Muscle layer of duodenum (tissue), 2 donors: Measurements from ENCODE around the gene MISP3.

Source experiments
- H3K27ac ChIP-seq: one replicate; pipeline ENCODE4 v1.7.0; 2013; ENCODE audit warnings: mild to moderate bottlenecking, low read length
- H3K27me3 ChIP-seq: one replicate; pipeline ENCODE4 v1.7.0; 2013; ENCODE audit warnings: low read depth, mild to moderate bottlenecking, control low read depth, low read length
- H3K36me3 ChIP-seq, 2 donors: one replicate each; pipeline ENCODE4 v1.7.0; 2013; ENCODE audit warnings: low read length in 2 of 2, control low read depth in 1 of 2, mild to moderate bottlenecking in 1 of 2; ENCODE audit not compliant: insufficient read depth in 2 of 2, control insufficient read depth in 1 of 2
- H3K4me1 ChIP-seq, 2 donors: one replicate each; pipeline ENCODE4 v1.7.0; 2013; ENCODE audit warnings: low read length in 2 of 2, mild to moderate bottlenecking in 2 of 2, control low read depth in 1 of 2, moderate library complexity in 1 of 2; ENCODE audit not compliant: insufficient read depth in 2 of 2, control insufficient read depth in 1 of 2
- H3K4me3 ChIP-seq, 2 donors: one replicate each; pipeline ENCODE4 v1.7.0; 2013; ENCODE audit warnings: low read length in 2 of 2, low read depth in 1 of 2, mild to moderate bottlenecking in 1 of 2
- H3K9me3 ChIP-seq, 2 donors: one replicate each; pipeline ENCODE4 v1.7.0; 2013; ENCODE audit warnings: low read length in 2 of 2, control low read depth in 1 of 2, mild to moderate bottlenecking in 1 of 2; ENCODE audit not compliant: control insufficient read depth in 1 of 2
- donor health status: healthy.

MISP3 gene

DNA sequence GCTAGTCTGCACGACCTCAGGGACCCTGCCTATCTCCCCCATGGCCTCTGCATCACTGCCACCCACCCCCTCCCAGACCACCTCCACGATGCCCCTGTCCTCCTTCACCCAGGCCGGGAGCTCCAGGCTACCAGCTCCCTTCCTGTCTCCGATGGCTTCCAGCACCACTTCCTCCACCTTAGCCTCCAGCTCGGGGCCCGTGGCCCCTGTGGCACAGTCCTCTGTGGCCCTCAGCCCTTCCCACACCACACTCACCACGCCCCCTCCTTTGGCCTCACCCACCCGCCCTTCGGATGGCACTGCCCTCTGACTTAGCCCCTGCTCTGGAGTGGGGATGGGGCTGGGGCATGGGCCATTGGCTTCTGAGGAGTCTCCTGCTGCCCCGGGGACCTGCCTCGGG is 17.9 kb upstream of the MISP3 start:
- Histone ChIP-seq H3K4me3 (no peak overlapping the region), H3K27me3 (peaks cover 17% of the 10 kb centered on the region), H3K4me1 (peaks cover 0 to 7% of the 10 kb centered on the region in 2 donors), H3K36me3 (no peaks in the 10 kb centered on the region), H3K9me3 (peaks cover 0 to 5% of the 10 kb centered on the region in 2 donors), H3K27ac (no peak overlapping the region)

DNA sequence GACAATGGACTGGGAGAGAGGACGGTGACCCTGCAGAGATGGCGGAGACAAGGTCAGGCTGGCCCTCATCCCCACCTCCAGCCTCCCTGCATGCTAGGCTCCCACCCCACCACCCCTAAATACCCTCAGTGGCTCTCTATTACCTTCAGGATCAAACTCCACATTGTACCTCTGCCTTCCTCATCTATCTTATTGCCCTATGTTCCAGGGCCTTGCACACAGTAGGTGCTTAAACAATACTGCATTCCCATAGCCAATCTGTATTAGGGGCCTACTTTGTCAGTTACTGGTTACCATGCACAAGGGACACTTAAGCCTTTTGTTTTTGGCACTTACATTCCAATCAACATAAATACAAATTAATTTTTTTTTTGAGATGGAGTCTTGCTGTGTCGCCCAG is 17.2 kb upstream of the MISP3 start:
- Histone ChIP-seq H3K4me3 (no peak overlapping the region), H3K9me3 (peaks cover 0 to 5% of the 10 kb centered on the region in 2 donors), H3K36me3 (no peaks in the 10 kb centered on the region), H3K27me3 (peaks cover 19% of the 10 kb centered on the region), H3K27ac (no peak overlapping the region), H3K4me1 (peaks cover 0 to 7% of the 10 kb centered on the region in 2 donors)

DNA sequence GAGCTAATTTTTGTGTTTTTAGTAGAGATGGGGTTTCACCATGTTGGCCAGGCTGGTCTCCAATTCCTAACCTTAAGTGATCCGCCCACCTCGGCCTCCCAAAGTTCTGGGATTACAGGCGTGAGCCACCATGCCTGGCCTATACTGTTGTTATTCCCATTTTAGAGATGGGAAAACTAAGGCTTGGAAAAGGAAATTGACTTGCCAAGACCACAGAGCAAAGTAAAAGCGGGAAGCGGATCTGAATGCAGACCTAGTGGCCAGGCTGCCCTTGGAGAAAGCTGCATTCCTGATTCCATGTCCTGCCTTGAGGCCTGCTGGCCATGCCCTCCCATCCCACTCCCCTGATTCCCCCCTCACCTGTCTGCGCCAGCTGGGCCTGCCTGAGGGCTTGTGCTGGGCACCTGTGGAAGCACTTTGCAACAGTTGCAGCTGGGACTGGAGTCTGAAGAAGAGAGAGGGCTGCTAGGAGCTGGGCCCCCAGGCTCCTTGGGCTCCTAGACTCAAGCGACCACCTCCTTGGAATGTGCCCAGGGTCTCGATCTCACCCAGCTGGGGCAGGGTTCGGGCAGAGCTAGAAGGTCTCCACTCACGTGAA is 16.4 kb upstream of the MISP3 start:
- Histone ChIP-seq H3K27me3 (peaks cover 19% of the 10 kb centered on the region), H3K36me3 (no peaks in the 10 kb centered on the region), H3K4me3 (no peak overlapping the region), H3K9me3 (peaks cover 0 to 5% of the 10 kb centered on the region in 2 donors), H3K27ac (no peak overlapping the region), H3K4me1 (peaks cover 0 to 7% of the 10 kb centered on the region in 2 donors)

DNA sequence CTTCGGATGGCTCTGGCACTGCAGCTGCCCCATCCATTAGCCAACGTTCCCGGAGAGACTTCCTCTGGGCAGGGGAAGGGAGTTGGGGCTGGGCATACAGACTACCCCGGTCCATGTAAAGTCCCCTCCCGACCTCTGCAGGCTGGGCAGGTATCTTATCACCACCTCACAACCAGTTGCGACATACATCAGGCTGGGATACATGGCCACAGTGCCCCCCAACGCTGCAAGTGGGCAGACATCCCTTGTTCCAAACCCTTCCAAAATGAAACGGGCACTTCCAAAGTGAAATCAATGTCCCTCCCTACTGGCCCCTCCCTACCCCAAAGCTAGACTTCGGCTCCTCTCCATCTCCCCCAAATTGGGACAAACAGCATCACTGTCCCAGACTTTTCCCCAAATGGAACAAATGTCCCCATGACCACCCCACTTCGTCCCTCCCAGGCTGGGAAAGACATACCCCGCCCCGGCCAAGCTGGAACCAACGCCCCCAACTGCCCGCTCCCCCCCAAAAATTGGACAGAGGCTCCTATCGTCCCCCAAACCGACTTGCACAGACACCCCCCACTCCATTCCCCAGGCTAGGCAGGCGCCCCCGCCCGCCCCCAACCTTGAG is 15.7 kb upstream of the MISP3 start:
- H3K4me3 ChIP-seq, result peak overlapping the region in 1 of 2 donors; percentile 52
- no peak overlapping the region for H3K27ac ChIP-seq
- peaks cover 23% of the 10 kb centered on the region for H3K27me3 ChIP-seq

DNA sequence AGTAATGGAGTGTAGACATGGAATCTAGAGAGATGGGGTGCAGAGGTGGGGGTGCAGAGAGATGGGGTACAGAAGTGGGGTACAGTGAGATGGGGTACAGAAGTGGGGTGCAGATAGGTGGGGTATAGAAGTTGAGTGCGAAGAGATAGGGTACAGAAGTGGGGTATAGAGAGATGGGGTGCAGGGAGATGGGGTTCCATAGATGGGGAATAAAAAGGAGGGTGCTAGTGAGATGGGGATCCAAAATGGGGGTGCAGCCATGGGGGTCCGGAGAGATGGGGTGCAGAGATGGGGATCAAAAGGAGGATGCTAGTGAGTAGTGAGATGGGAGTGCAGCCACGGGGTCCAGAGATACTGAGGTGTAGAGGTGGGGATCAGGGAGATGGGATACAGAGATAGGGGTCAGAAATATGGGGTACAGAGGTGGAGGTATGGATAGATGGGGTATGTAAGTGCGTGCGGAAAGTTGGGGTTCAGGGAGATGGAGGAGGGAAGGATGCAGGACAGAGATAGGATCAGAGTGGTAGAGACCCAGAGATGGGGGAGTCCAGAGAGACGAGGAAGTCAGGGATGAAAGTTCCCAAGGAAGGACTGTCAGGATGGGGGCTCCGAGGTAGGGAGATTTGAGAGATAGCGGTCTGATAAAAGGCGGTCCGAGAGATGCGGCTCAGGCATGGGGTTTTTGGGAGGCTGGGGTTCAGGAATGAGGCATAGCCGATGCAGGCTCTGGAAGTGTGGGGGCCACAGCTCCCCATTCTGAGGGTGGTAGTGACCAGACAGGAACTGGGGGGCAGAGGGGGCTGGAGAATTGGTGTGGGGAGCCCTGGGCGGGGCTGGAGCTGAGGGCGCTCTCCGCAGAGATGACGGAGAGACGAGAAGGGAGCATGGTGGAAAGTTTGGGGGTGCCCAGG is 14.1 kb upstream of the MISP3 start:
- no peak overlapping the region for H3K4me3 ChIP-seq
- H3K27ac ChIP-seq, result no peak overlapping the region
- H3K27me3 ChIP-seq, result peaks cover 23% of the 10 kb centered on the region
- peaks cover 0 to 7% of the 10 kb centered on the region in 2 donors for H3K4me1 ChIP-seq
- H3K36me3 ChIP-seq, result no peaks in the 10 kb centered on the region
- peaks cover 0 to 1% of the 10 kb centered on the region in 2 donors for H3K9me3 ChIP-seq

More for the DNA sequence above, 15.7 kb upstream of the MISP3 start:
- peaks cover 0 to 5% of the 10 kb centered on the region in 2 donors for H3K9me3 ChIP-seq
- peaks cover 0 to 7% of the 10 kb centered on the region in 2 donors for H3K4me1 ChIP-seq
- H3K36me3 ChIP-seq, result no peaks in the 10 kb centered on the region

DNA sequence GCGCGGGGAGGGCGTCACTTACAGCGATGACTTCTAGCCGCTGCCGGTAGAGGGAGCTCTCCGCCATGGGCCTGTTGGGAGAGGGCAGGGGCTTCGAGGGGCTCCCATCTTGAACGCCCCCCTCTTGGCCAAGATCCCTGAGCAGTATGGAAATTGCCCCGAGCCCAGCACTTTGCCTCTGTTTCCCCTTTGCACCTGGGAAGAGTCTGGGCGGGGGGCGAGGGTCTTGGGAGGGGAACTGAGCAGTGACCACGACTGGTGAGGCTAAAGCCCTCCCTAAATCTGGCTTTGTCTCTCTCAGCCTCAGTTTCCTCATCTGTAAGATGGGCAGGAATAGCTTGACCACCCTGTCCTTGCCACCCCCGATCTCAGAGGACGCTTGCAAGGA is 13.5 kb upstream of the MISP3 start:
- Histone ChIP-seq H3K4me1 (peaks cover 0 to 7% of the 10 kb centered on the region in 2 donors), H3K4me3 (no peak overlapping the region), H3K27me3 (peaks cover 23% of the 10 kb centered on the region), H3K9me3 (no peaks in the 10 kb centered on the region), H3K36me3 (no peaks in the 10 kb centered on the region), H3K27ac (no peak overlapping the region)

DNA sequence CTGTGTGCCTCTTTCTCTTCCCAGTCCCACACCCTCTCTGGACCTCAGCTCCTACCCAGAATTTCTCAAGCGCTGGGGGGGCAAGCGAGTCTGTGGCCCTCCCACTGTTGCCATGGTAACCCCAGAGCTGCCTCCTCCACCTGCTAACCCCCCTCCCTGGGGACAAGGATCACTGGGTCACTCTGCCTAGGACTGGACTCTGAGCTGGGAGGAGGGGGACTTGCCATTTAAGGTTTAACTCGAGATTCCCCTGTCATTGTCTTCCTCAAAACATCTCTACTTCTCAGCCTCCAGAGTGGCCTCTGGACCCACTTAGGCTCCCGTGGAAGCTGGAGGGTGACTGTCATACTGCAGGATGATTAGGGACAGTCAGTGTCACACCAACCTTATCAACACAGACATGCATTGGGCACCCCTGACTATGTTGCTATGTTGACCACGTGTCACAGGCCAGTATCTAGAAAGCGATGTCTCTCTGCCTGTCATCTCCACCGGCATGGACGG is 12.9 kb upstream of the MISP3 start:
- H3K4me1 ChIP-seq, result peaks cover 0 to 7% of the 10 kb centered on the region in 2 donors
- H3K27me3 ChIP-seq, result peaks cover 23% of the 10 kb centered on the region
- H3K36me3 ChIP-seq, result no peaks in the 10 kb centered on the region
- no peaks in the 10 kb centered on the region for H3K9me3 ChIP-seq
- H3K4me3 ChIP-seq, result no peak overlapping the region
- no peak overlapping the region for H3K27ac ChIP-seq

DNA sequence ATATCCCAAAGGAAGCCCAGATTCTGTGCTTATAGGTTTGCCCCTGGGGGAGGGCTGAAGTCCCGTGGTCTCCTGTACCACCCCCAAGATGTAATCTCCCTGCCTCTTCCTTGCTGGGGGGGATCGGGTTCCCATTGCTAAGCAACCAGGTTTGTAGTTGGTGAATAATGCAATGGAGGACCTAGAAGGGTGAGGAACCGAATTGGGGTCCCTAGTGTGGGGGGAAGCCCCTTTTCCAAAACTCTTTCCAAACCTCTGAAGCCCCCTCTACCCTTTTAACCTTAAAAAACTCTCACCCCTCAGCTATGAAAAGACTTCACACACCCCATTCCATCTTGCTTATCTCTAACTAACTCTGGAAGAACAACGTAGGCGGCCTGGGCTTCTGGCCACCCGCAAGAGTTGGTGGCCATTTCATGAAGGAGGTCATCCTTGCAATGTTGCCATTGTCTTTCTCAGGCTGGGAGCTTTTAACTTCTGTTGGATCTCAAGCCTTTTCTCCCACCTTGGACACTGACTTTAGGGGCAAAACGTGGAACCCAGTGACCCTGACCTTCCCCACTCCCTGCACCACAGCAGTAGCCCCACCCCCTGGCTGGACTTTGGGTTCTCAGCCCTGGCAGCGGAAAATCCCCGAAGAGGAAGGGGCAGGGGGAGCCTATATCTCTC is 11.4 kb upstream of the MISP3 start:
- no peak overlapping the region for H3K27ac ChIP-seq
- H3K9me3 ChIP-seq, result no peaks in the 10 kb centered on the region
- peaks cover 23% of the 10 kb centered on the region for H3K27me3 ChIP-seq
- no peak overlapping the region for H3K4me3 ChIP-seq
- no peaks in the 10 kb centered on the region for H3K36me3 ChIP-seq
- H3K4me1 ChIP-seq, result peaks cover 0 to 7% of the 10 kb centered on the region in 2 donors

DNA sequence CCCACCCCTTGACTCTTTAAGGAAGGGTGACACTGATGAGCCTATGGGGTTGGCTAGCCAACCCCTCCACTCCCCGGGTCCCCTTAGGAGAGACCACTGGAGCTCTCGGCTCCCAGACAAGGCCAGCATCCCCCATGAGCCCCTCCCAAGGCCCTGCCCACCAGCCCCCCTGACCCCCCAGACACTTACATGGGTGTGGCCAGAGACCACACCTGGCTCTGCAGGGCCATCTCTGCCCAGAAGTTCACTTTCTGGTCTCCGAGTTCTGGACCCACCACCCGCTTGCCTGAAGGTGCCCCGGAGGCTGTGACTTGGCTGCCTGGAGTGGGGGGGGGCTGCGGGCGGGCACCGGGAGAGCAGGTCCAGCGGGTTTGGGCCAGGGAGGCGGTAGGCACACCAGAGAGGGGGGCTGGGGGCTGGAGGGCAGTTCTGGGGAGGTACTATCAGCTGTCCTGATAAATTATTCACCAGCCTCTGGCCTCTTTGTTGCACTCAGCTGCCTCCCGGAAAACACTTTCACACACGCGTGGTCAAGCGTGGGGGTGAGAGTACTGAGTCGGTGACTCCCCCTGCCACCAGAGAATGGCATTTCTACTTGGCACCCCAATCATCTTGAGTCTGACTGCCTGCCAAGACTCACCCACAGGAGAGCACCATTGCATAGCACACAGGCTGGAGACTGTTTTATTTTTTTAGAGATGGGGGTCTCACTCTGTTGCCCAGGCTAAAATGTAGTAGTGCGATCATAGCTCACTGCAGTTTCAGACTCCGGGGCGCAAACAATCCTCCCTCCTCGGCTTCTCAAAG is 10.6 kb upstream of the MISP3 start, which contains the start of gene PALM3:
Gene PALM3, minus strand, starts transcription at position 326 of the 807 bp plus-strand sequence. Its CDS starts 96 bp downstream, at position 230.
- peaks cover 0 to 7% of the 10 kb centered on the region in 2 donors for H3K4me1 ChIP-seq
- H3K27me3 ChIP-seq, result peaks cover 23% of the 10 kb centered on the region
- H3K9me3 ChIP-seq, result no peaks in the 10 kb centered on the region
- no peak within 1 kb of the TSS for H3K27ac ChIP-seq
- no peak within 1 kb of the TSS for H3K4me3 ChIP-seq
- no peaks in the 10 kb centered on the region for H3K36me3 ChIP-seq

DNA sequence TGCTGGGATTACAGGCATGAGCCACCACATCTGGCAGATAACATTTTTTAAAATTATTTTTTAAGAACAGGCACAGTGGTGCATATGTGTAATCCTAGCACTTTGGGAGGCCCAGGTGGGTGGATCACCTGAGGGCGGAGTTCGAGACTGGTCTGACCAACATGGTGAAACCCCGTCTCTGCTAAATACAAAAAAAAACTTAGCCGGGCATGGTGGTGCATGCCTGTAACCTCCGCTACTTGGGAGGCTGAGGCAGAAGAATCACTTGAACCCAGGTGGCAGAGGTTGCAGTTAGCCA is 10.1 kb upstream of the MISP3 start:
- no peak overlapping the region for H3K4me3 ChIP-seq
- H3K9me3 ChIP-seq, result no peaks in the 10 kb centered on the region
- peaks cover 23% of the 10 kb centered on the region for H3K27me3 ChIP-seq
- H3K4me1 ChIP-seq, result peaks cover 0 to 7% of the 10 kb centered on the region in 2 donors
- H3K36me3 ChIP-seq, result no peaks in the 10 kb centered on the region
- no peak overlapping the region for H3K27ac ChIP-seq
